Gastroesophageal sphincter (tissue), 4 donors: ENCODE data around the gene OR6S1. TPM values are rescaled to one million over a fixed set of nuclear protein-coding genes. Genes with fewer than 3 reads are reported as not detected.

Experiments used
- ATAC-seq: fragments of 150-250 bp; one replicate; pipeline ENCODE4 v1.9.1; 2016; ENCODE audit warnings: mild to moderate bottlenecking, moderate library complexity
- H3K27ac ChIP-seq, 4 donors: fragments of 200-600 bp; sonication (generic) in 3 of 4; 1 replicate in 3 of 4; 2 replicates in 1 of 4; pipeline ENCODE4 v1.5.1; 2016 to 2019
- H3K27me3 ChIP-seq: fragments of 200-600 bp; sonication (generic); one replicate; pipeline ENCODE4 v1.5.1; 2019
- H3K36me3 ChIP-seq, 2 donors: fragments of 200-600 bp; sonication (generic); one replicate each; pipeline ENCODE4 v1.5.1; 2019; ENCODE audit warnings: control low read depth in 1 of 2
- H3K4me1 ChIP-seq, 3 donors: fragments of 200-600 bp; sonication (generic); 1 replicate in 2 of 3; 2 replicates in 1 of 3; pipeline ENCODE4 v1.5.1; 2016 to 2019; ENCODE audit warnings: control low read depth in 2 of 3
- H3K4me3 ChIP-seq, 2 donors: fragments of 200-600 bp; sonication (generic); one replicate each; pipeline ENCODE4 v1.5.1; 2019; ENCODE audit warnings: mild to moderate bottlenecking in 1 of 2, moderate library complexity in 1 of 2
- H3K9me3 ChIP-seq, 3 donors: fragments of 200-600 bp; sonication (generic); one replicate each; pipeline ENCODE4 v1.5.1; 2017 to 2019; ENCODE audit warnings: control low read depth in 2 of 3
- CTCF ChIP-seq, 4 experiments: fragments of 200-600 bp in 2 of 4; fragments of 450-650 bp in 2 of 4; sonication (generic) in 1 of 4; IDR thresholded peaks; one replicate each; pipeline ENCODE4 v1.5.1; 2017 to 2019; ENCODE audit warnings: antibody characterized with exemption in 4 of 4, mild to moderate bottlenecking in 2 of 4, moderate library complexity in 2 of 4
- EP300 ChIP-seq: sonication (generic); formaldehyde crosslinking; IDR thresholded peaks from one replicate; pipeline ENCODE4 v1.6.1; 2017; ENCODE audit warnings: antibody characterized with exemption, mild to moderate bottlenecking
- POLR2A ChIP-seq, 2 donors: fragments of 450-650 bp; IDR thresholded peaks; one replicate each; pipeline ENCODE4 v1.6.1; 2017; ENCODE audit warnings: antibody characterized with exemption in 2 of 2, mild to moderate bottlenecking in 2 of 2, moderate library complexity in 1 of 2
- POLR2AphosphoS5 ChIP-seq: sonication (generic); formaldehyde crosslinking; IDR thresholded peaks from one replicate; pipeline ENCODE4 v1.6.1; 2017; ENCODE audit warnings: antibody characterized with exemption
- WGBS, 2 donors: methylation state at CpG; one replicate each; pipeline ENCODE4 v1.1.5; 2018; ENCODE audit warnings: low coverage in 1 of 2; 5-methylcytosine and 5-hydroxymethylcytosine counted together
- total RNA-seq, 4 donors: library from RNA; depleted of rRNA; stranded (reverse); fragments of >200 nt; gene quantifications; one replicate each; pipeline ENCODE4 v1.1.0, GENCODE V29; 2016

OR6S1 gene
- total RNA-seq, 4 donors from 2014 or later: not detected

DNA sequence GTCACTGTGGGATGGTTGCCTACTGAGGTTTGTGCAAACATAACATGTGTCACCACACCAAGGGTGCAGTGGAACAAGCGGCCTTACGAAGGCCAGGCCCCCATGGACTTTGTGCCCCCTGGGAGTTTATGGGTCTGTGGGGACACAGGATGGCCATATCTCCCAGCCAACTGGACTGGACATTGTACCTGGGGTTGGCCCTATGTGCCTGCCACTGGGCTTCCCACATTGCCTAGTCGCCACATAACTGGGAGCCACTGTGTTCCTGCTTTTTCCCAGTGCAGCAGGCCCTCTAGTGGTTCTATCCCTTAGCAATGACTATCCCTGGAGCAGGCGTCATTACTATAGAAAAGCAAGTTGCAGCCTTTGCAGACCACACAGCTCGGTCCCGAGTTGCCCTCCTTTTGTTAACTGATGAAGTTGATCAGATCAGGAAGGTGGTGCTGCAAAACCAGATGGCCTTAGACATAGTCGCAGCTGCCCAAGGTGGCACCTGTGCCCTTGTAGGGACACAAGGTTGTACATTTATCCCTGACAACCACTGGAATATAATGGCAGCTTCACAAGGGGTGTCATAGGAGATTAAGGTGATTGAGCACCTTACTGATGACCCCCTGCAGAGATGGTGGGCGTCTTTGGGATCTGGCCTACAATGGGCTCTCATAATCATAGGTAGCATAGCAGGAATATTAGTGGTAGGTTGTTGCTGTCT is 35.1 kb downstream of the OR6S1 start:
- no peak for ATAC-seq
- H3K36me3 ChIP-seq: no peaks in the 10 kb centered on the region
- H3K27me3 ChIP-seq: no peaks in the 10 kb centered on the region
- H3K27ac ChIP-seq: no peak overlapping the region
- H3K4me1 ChIP-seq: peaks cover 0 to 18% (median 0%) of the 10 kb centered on the region in 3 donors
- peak in 1 of 4 experiments; percentile 27 for TF ChIP-seq CTCF (IDR thresholded peaks at IDR 0.05)
- TF ChIP-seq POLR2A (IDR thresholded peaks at IDR 0.05): no peak
- WGBS, 2 donors: 33 to 68% methylated on average over 1 to 3 of the region's 8 CpGs
- H3K9me3 ChIP-seq: no peaks in the 10 kb centered on the region
- no peak overlapping the region for H3K4me3 ChIP-seq

DNA sequence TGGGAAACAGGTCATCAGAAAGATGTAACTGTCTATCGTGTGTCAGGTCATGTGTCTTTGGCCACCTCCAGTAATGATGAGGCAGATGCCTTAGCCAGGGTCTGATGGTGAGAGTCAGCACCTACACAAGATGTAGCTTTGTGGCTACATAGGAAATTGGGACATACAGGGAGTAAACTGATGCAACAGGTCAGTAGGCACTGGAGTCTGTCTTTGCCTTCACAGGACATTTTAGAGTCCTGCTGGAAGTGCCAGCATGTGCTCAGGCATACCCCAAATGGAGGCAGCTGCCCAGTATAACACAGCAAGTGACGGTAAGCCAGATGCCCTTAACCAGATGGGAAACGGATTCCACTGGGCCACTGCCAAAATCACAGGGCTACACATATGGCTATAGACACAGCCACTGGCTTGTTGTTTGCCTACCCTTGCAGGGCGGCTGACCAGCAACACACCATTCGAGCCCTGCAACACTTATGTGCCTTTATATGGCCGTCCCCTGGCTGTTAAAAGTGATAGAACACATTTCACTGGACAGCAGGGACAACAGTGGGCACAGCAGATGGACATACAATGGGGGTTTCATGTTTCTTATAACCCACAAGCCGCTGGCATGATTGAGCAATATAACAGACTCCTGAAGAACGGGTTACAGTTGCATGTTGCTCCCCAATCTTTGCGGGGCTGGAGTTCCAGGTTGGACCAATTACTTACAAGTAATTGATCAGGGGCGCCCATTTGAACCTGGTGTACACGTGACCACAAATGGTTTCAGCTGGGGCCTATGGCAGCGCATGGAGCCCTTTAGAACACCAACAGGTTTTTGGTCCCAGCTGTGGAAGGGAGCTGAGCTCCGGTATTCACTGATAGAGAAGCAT is 37.4 kb downstream of the OR6S1 start:
- Histone ChIP-seq H3K36me3 (no peaks in the 10 kb centered on the region), H3K27me3 (no peaks in the 10 kb centered on the region), H3K27ac (no peak overlapping the region), H3K4me3 (no peak overlapping the region), H3K9me3 (no peaks in the 10 kb centered on the region), H3K4me1 (peaks cover 0 to 2% (median 0%) of the 10 kb centered on the region in 3 donors)
- TF ChIP-seq CTCF (IDR thresholded peaks at IDR 0.05) (no peak), POLR2AphosphoS5 (no peak), POLR2A (IDR thresholded peaks at IDR 0.05) (no peak), EP300 (no peak)
- ATAC-seq: no peak
- WGBS, 2 donors: 70 to 79% methylated on average over 4 to 6 of the region's 13 CpGs

DNA sequence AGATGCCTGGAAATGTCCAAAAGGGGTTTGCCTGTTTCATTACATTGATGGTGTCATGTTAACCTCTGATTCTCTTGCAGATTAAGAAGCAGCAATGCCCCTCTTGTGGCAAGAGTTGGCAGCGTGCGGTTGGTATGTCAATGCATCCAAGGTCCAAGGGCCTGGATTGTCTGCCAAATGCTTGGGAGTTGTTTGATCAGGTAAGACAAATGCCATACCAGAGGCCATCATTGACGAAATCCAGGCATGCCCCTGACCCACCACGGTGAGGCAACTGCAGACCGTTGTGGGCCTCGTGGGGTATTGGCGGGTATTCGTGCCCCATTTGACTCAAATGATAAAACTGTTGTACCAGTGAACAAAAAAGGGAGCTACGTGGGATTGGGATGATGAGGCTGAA is 38.9 kb downstream of the OR6S1 start:
- ATAC-seq: no peak
- TF ChIP-seq POLR2AphosphoS5 (no peak), POLR2A (IDR thresholded peaks at IDR 0.05) (no peak), EP300 (no peak), CTCF (IDR thresholded peaks at IDR 0.05) (no peak)
- no peaks in the 10 kb centered on the region for H3K27me3 ChIP-seq
- no peaks in the 10 kb centered on the region for H3K36me3 ChIP-seq
- no peak overlapping the region for H3K4me3 ChIP-seq
- H3K4me1 ChIP-seq: no peaks in the 10 kb centered on the region
- no peak overlapping the region for H3K27ac ChIP-seq
- no peaks in the 10 kb centered on the region for H3K9me3 ChIP-seq
- WGBS, 2 donors: 50 to 90% methylated on average over 2 of the region's 9 CpGs

DNA sequence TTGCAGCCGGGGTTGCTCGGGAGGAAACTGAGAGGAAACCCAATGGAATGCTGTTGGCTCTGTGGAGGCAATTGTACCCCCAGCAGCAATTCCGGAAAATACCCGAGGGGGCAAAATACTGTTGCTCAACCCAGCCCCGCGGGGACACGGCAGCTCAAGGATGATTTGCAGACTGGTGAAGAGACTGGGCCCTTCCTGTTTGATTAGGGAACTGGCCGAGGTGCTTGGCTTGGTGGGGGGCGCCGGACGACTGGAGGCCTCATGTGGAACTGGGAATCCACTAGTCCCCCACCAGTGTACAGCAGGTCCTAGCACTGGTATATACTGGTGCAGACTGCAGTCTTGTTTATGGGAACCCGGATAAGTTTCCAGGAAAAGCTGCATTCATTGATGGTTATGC is 40.0 kb downstream of the OR6S1 start:
- TF ChIP-seq POLR2AphosphoS5 (no peak), CTCF (IDR thresholded peaks at IDR 0.05) (no peak), POLR2A (IDR thresholded peaks at IDR 0.05) (no peak), EP300 (no peak)
- H3K4me3 ChIP-seq: no peak overlapping the region
- H3K27me3 ChIP-seq: no peaks in the 10 kb centered on the region
- no peak for ATAC-seq
- no peaks in the 10 kb centered on the region for H3K4me1 ChIP-seq
- H3K36me3 ChIP-seq: no peaks in the 10 kb centered on the region
- H3K9me3 ChIP-seq: no peaks in the 10 kb centered on the region
- WGBS, 2 donors: 67 to 77% methylated on average over 1 to 11 of the region's 12 CpGs
- H3K27ac ChIP-seq: no peak overlapping the region
